Tibial artery (tissue), 4 donors: ENCODE results near the gene UPK3B.
"Not testable (repeated sequence)": the region's sequence is repeated elsewhere in the genome, so short reads cannot be mapped to it uniquely, and the experiment has no call there.

Experiments used
- DNase-seq, 2 donors: peaks; one replicate each; pipeline ENCODE4 v3.0.0-alpha.2; 2019
- H3K27ac ChIP-seq, 2 donors: fragments of 200-600 bp; sonication (generic) in 1 of 2; 1 replicate in 1 of 2; 2 replicates in 1 of 2; pipeline ENCODE4 v1.5.1; 2018 to 2019; ENCODE audit warnings: mild to moderate bottlenecking in 1 of 2
- H3K27me3 ChIP-seq, 2 donors: fragments of 200-600 bp; sonication (generic) in 1 of 2; one replicate each; pipeline versions ENCODE4 v1.5.1 to v1.6.0; 2016 to 2019
- H3K36me3 ChIP-seq, 3 donors: fragments of 200-600 bp; sonication (generic) in 2 of 3; one replicate each; pipeline ENCODE4 v1.5.1; 2016 to 2019; ENCODE audit warnings: mild to moderate bottlenecking in 2 of 3
- H3K4me1 ChIP-seq, 4 donors: fragments of 200-600 bp; sonication (generic) in 2 of 4; 1 replicate in 3 of 4; 2 replicates in 1 of 4; pipeline ENCODE4 v1.5.1; 2016 to 2019
- H3K4me3 ChIP-seq, 2 donors: fragments of 200-600 bp; sonication (generic) in 1 of 2; 1 replicate in 1 of 2; 2 replicates in 1 of 2; pipeline ENCODE4 v1.5.1; 2018 to 2019; ENCODE audit warnings: mild to moderate bottlenecking in 2 of 2
- H3K9me3 ChIP-seq, 3 donors: fragments of 200-600 bp; sonication (generic) in 1 of 3; one replicate each; pipeline ENCODE4 v1.5.1; 2016 to 2019
- intact Hi-C: fragments of 100-400 bp; cut with DNase I; formaldehyde crosslinking; loops from one replicate; pipeline ENCODE4 v1.15.0; 2023; ENCODE audit warnings: low total_unique reads
- TF ChIP-seq, protein P1 (sequence below), 2 experiments: fragments of 200-600 bp in 1 of 2; fragments of 450-650 bp in 1 of 2; IDR thresholded peaks; one replicate each; pipeline ENCODE4 v1.5.1; 2017 to 2019; ENCODE audit warnings: antibody characterized with exemption in 2 of 2, mild to moderate bottlenecking in 1 of 2, moderate library complexity in 1 of 2

UPK3B gene

DNA sequence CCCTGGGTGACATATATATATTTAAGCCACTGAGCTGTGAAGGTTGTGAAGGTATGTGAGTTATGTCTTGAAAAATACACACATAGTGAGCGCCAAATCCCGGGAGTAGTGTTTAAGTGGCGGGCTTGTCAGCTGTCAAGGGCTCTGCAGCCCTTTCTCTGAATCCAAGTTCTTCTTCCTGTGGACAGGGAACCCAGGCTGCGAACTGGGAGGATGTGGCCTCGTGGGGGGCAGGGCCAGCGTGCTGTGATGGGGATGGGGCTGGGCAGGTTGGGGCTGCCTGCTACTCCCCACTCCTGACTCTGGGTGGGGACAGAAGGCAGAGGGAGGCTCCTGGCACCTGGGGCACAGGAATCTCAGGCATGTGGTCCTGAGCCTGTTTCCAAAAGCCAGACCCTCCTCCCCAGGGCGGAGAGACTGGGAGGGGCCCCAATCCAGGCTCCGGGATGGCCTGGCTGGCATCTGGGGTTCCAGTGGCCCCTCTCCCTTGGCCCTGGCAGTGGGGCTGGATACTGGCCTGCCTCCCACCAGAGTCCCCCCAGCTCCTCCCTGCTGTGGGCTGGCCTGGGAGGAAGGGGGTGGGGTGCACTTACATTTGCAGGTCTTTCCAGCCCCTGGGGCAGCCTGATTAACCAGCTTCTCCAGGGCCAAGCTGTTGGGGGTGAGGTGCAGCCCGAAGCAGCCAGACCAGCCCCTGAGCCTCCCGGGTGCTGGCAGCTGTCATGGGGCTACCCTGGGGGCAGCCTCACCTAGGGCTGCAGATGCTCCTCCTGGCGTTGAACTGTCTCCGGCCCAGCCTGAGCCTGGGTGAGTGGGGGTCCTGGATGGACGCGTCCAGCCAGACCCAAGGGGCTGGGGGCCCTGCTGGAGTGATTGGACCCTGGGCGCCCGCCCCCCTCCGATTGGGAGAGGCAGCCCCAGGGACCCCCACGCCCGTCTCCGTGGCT, at the start of gene UPK3B:
Gene UPK3B (plus strand): TSS at position 622 of the 947 bp plus-strand sequence. CDS start 101 bp downstream, at position 723.
- H3K4me1 ChIP-seq = peaks cover 0 to 7% (median 0%) of the 10 kb centered on the region in 4 donors
- H3K27me3 ChIP-seq = peaks cover 0 to 7% of the 10 kb centered on the region in 2 donors
- H3K27ac ChIP-seq = no peak within 1 kb of the TSS
- intact Hi-C loops = no loop called here
- TF ChIP-seq, protein P1, sequence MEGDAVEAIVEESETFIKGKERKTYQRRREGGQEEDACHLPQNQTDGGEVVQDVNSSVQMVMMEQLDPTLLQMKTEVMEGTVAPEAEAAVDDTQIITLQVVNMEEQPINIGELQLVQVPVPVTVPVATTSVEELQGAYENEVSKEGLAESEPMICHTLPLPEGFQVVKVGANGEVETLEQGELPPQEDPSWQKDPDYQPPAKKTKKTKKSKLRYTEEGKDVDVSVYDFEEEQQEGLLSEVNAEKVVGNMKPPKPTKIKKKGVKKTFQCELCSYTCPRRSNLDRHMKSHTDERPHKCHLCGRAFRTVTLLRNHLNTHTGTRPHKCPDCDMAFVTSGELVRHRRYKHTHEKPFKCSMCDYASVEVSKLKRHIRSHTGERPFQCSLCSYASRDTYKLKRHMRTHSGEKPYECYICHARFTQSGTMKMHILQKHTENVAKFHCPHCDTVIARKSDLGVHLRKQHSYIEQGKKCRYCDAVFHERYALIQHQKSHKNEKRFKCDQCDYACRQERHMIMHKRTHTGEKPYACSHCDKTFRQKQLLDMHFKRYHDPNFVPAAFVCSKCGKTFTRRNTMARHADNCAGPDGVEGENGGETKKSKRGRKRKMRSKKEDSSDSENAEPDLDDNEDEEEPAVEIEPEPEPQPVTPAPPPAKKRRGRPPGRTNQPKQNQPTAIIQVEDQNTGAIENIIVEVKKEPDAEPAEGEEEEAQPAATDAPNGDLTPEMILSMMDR (IDR thresholded peaks at IDR 0.05) = no peak
- H3K4me3 ChIP-seq = no peak within 1 kb of the TSS
- peak in 1 of 2 donors; percentile 59 for DNase-seq
- H3K9me3 ChIP-seq = no peaks in the 10 kb centered on the region
- H3K36me3 ChIP-seq = peaks cover 10 to 18% (median 11%) of the 10 kb centered on the region in 3 donors

GRCh38 chr7:76460767-76461166, 49.6 kb upstream of the UPK3B start:
- H3K27ac ChIP-seq, DNase-seq, H3K27me3 ChIP-seq, H3K4me1 ChIP-seq, intact Hi-C loops, H3K4me3 ChIP-seq, H3K36me3 ChIP-seq, H3K9me3 ChIP-seq: not testable (repeated sequence)

DNA sequence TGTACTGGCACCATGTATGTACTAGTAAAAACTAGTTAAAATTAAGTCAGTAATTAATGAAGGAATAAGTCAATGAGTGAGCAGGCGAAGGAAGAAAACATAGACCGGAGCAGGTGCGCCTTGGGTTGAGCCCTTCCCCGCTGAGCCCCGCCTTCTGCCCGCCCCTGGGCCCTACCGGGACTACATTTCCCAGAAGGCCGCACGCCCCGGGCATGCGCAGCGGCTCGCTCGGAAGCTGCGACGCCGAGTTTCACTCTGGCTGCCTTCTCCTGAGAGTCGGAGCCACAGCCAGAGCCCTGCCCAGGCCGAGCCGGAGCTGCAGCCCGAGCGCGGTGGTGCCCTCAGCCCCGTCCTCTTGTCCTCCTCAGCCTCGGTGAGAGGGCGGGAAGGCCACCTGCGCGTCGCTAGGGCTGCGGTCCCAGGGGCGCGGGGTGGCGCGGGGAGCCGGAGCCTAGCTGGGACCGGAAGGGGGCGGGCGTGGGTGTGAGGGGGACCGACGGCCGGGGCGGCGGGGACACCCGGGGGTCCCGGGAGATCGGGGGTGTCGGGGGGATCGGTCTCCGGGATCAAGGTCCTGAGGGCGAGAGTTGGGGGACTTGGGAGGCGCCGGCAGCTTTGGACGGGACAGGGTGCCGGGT, 48.8 kb upstream of the UPK3B start, which contains the start of gene DTX2:
Gene DTX2 (plus strand): TSS at position 246 of the 638 bp plus-strand sequence. CDS start 18,801 bp downstream, outside the sequence.
- H3K27me3 ChIP-seq, H3K4me1 ChIP-seq, intact Hi-C loops, H3K9me3 ChIP-seq, H3K36me3 ChIP-seq: not testable (repeated sequence)
- DNase-seq = peak in 1 of 2 donors; percentile 74
- Histone ChIP-seq H3K27ac (peak within 1 kb of the TSS; percentile 75 to 79), H3K4me3 (peak within 1 kb of the TSS; percentile 60 to 65)

DNA sequence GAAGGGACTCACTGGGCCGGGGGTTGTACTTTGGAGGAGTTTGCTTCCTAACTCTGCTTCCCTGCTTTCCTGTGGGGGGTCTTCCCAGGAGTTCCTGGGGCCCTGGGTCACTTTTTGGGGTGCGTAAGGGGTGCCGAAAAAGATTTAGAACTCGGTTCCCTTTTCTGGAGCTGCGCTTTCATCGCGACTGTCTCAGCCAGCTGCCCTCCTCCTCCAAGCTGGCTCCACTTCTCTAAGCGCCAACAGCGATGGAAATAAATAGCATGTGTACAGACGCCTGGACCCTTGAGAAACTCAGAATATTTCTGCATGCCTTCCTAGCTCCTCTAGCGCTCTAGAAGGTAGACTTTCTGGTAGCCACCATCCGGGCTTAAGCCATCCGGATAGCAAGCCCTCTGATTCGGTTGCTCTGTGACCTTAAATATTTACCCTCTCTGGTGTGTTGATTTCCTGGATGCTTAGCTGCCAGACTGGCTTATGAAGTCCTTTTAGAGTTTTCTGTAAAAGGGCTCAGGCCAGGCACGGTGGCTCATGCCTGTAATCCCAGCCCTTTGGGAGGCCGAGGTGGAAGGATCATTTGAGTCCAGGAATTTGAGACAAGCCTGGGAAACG, 48.0 kb upstream of the UPK3B start:
- H3K4me1 ChIP-seq, H3K36me3 ChIP-seq, H3K9me3 ChIP-seq, DNase-seq, H3K4me3 ChIP-seq, H3K27ac ChIP-seq, intact Hi-C loops, H3K27me3 ChIP-seq: not testable (repeated sequence)

DNA sequence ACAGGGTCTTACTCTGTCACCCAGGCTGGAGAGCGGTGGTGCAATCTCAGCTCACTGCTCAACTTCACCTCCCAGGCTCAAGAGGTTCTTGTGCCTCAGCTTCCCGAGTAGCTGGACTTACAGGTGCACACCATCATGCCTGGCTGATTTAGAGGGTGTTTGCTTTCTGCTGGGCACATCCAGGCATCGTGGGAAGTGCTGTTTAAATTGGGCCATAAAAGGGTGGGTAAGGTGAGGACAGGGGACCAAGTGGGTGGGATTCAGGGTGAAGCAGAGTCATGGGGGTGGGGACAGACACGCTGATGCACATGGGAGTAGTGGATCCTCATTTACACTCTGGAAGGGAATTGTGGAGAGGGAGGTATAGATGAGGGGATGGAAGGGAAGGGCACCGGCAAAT, 45.4 kb upstream of the UPK3B start:
- H3K27me3 ChIP-seq, H3K9me3 ChIP-seq, H3K4me3 ChIP-seq, H3K27ac ChIP-seq, H3K4me1 ChIP-seq, DNase-seq, intact Hi-C loops, H3K36me3 ChIP-seq: not testable (repeated sequence)

- DNase-seq, H3K27me3 ChIP-seq, H3K4me3 ChIP-seq, H3K4me1 ChIP-seq, H3K36me3 ChIP-seq, intact Hi-C loops, H3K9me3 ChIP-seq, H3K27ac ChIP-seq: not testable (repeated sequence)
Measured at GRCh38 chr7:76465950-76466349, 44.4 kb upstream of the UPK3B start.

- H3K27ac ChIP-seq, H3K4me3 ChIP-seq, H3K27me3 ChIP-seq, H3K36me3 ChIP-seq, H3K9me3 ChIP-seq, DNase-seq, intact Hi-C loops, H3K4me1 ChIP-seq: not testable (repeated sequence)
Measured at GRCh38 chr7:76467743-76468404, 42.5 kb upstream of the UPK3B start.

DNA sequence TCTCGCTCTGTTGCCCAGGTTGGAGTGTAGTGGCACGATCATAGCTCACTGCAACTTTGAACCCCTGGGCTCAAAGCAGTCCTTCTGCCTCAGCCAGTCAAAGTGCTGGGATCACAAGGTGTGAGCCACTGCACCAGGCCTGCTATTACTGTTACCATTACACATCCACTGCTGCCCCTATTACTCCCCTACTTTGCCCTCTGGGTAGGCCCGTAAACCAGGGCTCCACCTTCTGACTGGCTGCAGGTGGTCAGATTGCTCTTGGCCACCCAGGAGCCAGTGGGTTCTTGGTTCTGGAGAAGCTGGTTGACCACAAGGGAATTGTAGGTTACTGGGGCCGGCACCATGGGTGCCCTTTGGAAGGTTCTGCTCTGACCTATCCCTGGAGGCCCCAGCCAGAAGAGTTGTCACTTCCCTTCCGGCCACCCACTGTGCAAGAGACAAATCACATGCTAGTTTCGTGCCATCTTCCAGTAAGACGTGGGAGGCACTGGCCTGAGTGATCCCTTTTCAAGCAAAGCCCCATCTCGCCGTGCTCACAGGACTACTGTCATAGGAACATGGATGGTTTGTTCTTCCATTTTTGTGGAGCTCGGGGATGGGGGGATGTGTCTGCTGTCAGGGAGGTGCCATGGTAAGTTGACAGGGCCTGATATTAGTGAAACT, 38.7 kb upstream of the UPK3B start:
- H3K27me3 ChIP-seq, H3K9me3 ChIP-seq, intact Hi-C loops, H3K27ac ChIP-seq, H3K36me3 ChIP-seq, H3K4me1 ChIP-seq, DNase-seq, H3K4me3 ChIP-seq: not testable (repeated sequence)

DNA sequence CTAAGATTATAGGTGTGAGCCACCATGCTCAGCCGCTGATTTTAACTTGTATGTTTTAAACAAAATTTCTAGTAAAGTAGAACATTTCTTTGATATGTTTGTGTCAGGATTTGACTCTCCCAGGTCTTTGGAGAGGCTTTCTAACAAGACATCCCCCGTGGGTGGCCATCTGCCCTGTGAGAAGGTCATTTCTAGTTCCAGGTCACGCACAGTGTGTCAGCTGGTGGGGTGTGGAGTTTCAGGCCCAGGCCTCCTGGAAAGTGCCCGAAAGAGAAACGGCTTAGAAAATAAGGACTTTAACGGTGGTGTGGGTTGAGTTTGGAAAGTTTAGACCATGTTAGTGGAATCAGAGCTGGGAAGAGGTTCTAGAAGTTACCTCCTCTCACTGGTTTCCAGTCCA, 37.3 kb upstream of the UPK3B start:
- H3K36me3 ChIP-seq, DNase-seq, H3K27me3 ChIP-seq, intact Hi-C loops, H3K4me3 ChIP-seq, H3K9me3 ChIP-seq, H3K27ac ChIP-seq, H3K4me1 ChIP-seq: not testable (repeated sequence)

GRCh38 chr7:76476280-76476679, 34.1 kb upstream of the UPK3B start:
- DNase-seq, H3K27ac ChIP-seq: not testable (repeated sequence)
- peaks cover 0 to 13% (median 10%) of the 10 kb centered on the region in 3 donors for H3K36me3 ChIP-seq

GRCh38 chr7:76476742-76477474, 33.4 kb upstream of the UPK3B start:
- DNase-seq, H3K4me3 ChIP-seq, H3K4me1 ChIP-seq, H3K9me3 ChIP-seq, H3K27ac ChIP-seq, intact Hi-C loops, H3K27me3 ChIP-seq: not testable (repeated sequence)
- H3K36me3 ChIP-seq = peaks cover 0 to 11% (median 10%) of the 10 kb centered on the region in 3 donors

More at GRCh38 chr7:76476280-76476679, 34.1 kb upstream of the UPK3B start:
- H3K9me3 ChIP-seq, H3K27me3 ChIP-seq, H3K4me1 ChIP-seq, intact Hi-C loops, H3K4me3 ChIP-seq: not testable (repeated sequence)
